IPS-18c (cell line): Measurements from ENCODE around the gene ZNF428.
"Not testable (repeated sequence)": the region's sequence is repeated elsewhere in the genome, so short reads cannot be mapped to it uniquely, and the experiment has no call there.

Source experiments
- H3K4me3 ChIP-seq: 2 replicates; pipeline ENCODE4 v1.7.0; 2013; ENCODE audit warnings: low read depth, mild to moderate bottlenecking, low read length, moderate library complexity; ENCODE audit not compliant: insufficient read depth
- H3K9me3 ChIP-seq: one replicate; pipeline ENCODE4 v1.6.1; 2013; ENCODE audit warnings: mild to moderate bottlenecking, low read length, moderate library complexity; ENCODE audit not compliant: control insufficient read depth, insufficient read depth

ZNF428 gene

DNA sequence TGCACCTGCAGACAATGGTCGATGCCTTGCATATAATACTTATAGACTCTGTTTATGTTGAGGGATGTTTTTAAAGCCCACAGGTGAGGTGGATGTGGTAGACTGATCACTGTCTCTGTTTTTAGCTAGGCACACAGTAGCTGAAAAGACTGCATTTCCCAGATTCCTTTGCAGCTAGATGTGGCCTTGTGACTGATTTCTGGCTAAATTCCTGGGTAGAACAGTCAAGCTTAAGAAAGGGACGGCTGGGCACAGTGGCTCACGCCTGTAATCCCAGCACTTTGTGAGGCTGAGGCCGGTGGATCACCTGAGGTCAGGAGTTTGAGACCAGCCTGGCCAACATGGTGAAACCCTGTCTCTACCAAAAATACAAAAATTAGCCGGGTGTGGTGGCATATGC lies 19.1 kb downstream of the ZNF428 start:
- H3K9me3 ChIP-seq, H3K4me3 ChIP-seq: not testable (repeated sequence)

GRCh38 chr19:43599635-43600295 lies 19.7 kb downstream of the ZNF428 start:
- H3K4me3 ChIP-seq = no peak overlapping the region
- H3K9me3 ChIP-seq = no peaks in the 10 kb centered on the region

- Histone ChIP-seq H3K4me3 (no peak overlapping the region), H3K9me3 (no peaks in the 10 kb centered on the region)
These were observed 20.8 kb downstream of the ZNF428 start for GRCh38 chr19:43598445-43599240.

- H3K4me3 ChIP-seq = peak overlapping the region; percentile 80; the same call in 1 of the 2 replicates
- no peaks in the 10 kb centered on the region for H3K9me3 ChIP-seq
These were observed 21.6 kb downstream of the ZNF428 start for GRCh38 chr19:43597876-43598275.

DNA sequence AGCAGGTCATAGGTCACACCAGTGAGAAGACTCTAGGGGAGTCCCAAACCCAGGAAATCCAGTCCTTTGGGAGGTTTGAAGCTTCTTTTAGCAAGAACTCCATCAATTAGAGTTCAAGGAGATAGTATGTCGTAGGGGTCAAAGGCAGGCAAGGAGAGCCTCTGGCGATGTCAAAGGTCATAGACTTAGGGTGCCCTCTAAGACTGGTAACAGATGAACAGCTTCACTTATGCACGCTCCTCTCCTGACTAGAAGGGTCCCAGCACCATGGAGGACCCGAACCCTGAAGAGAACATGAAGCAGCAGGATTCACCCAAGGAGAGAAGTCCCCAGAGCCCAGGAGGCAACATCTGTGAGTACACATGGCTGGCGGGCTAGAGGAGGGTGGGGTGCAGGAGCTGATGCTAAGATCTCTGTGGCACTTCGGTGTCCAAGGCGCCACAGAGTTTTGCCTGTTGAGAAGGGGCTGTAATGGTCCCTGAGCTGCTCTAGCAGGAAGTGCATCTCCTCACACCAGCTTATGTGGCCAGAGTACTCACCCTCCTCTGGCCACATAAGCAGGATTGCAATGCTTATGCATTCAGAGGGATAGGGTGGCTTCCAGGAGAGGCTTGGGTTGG lies 22.5 kb downstream of the ZNF428 start:
- Histone ChIP-seq H3K9me3 (no peaks in the 10 kb centered on the region), H3K4me3 (peak overlapping the region; percentile 80)

- Histone ChIP-seq H3K9me3 (no peaks in the 10 kb centered on the region), H3K4me3 (peak within 1 kb of the TSS; percentile 80)
These were observed 23.2 kb downstream of the ZNF428 start, which contains the start of the genes IRGQ and ZNF576 for GRCh38 chr19:43595999-43596841. Gene IRGQ, minus strand, starts transcription at chr19:43596134. Its CDS starts 796 bp downstream, at chr19:43595338. Gene ZNF576, plus strand, starts transcription at chr19:43596595. Its CDS starts 514 bp downstream, at chr19:43597109.

DNA sequence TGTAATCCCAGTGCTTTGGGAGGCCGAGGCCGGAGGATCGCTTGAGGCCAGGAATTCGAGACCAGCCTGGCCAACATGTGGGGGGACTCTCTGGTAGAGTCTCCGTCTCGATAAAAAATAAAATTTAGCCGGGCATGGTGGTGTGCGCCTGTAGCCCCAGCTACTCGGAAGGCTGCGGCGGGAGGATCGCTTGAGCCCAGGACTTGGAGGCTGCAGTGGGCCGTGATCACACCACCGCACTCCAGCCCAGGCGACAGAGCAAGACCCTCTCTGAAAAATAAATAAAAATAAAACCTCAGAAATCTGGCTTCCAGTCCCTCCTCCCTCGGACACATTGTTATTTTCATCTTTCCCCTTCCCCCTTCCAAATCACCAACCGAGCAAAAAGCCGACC lies 23.8 kb downstream of the ZNF428 start:
- Histone ChIP-seq H3K4me3 (peak overlapping the region; percentile 71), H3K9me3 (no peaks in the 10 kb centered on the region)

GRCh38 chr19:43594710-43595604 lies 24.5 kb downstream of the ZNF428 start:
- Histone ChIP-seq H3K4me3 (peak overlapping the region; percentile 71), H3K9me3 (no peaks in the 10 kb centered on the region)

GRCh38 chr19:43594081-43594697 lies 25.2 kb downstream of the ZNF428 start:
- Histone ChIP-seq H3K4me3 (no peak overlapping the region), H3K9me3 (no peaks in the 10 kb centered on the region)

DNA sequence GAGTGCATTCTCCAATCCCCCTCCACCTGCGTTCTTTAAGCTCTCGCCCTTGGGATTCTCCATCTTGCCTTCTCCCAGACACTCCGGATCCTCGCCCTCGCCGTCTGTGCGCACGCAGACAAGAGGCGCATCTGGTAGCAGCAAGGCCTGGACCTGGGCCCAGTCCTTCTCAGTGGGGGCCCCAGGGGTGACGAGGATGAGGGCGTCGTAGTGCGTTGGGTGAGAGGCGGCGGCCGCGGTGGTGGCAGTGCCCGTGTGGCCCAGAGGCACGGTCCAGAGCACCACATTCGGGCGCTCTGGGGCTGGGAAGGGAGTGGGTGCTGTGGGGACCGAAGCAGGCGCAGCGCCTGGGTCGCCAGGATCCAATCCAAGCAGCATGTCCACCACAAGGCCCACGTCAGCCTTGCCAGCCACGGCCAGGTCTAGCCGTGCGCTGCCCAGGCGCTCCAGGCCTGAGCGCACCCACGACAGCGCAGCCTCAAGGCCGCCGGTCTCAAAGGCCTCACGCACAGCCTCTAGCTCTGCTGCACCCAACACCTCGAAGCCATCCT lies 26.6 kb downstream of the ZNF428 start:
- no peak overlapping the region for H3K4me3 ChIP-seq
- no peaks in the 10 kb centered on the region for H3K9me3 ChIP-seq

- Histone ChIP-seq H3K9me3 (no peaks in the 10 kb centered on the region), H3K4me3 (no peak overlapping the region)
These were observed 27.3 kb downstream of the ZNF428 start for GRCh38 chr19:43591904-43592772.

DNA sequence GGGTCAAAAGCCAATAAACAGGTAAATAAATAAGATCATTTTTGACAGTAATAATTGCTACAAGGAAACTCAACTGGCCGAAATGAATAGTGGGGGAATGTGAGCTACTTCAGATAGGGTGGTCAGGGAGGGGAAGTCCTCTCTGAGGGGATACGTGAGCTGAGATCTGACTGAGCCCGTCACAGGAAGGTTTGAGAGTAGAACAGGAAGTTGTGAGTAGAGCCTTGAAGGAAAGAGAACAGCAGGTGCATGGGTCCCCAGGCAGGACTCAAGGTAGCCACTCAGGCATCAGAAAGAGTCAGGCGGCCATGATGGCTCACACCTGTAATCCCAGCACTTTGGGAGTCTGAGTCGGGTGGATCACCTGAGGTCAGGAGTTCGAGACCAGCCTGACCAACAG lies 29.8 kb downstream of the ZNF428 start:
- Histone ChIP-seq H3K9me3 (no peaks in the 10 kb centered on the region), H3K4me3 (no peak overlapping the region)

- H3K9me3 ChIP-seq = no peaks in the 10 kb centered on the region
- no peak overlapping the region for H3K4me3 ChIP-seq
These were observed 30.2 kb downstream of the ZNF428 start for GRCh38 chr19:43589277-43589676.

GRCh38 chr19:43587029-43587428 lies 32.4 kb downstream of the ZNF428 start:
- not testable (repeated sequence) for H3K4me3 ChIP-seq, H3K9me3 ChIP-seq

GRCh38 chr19:43586346-43586745 lies 33.1 kb downstream of the ZNF428 start:
- no peaks in the 10 kb centered on the region for H3K9me3 ChIP-seq

More at GRCh38 chr19:43586346-43586745, 33.1 kb downstream of the ZNF428 start:
- no peak overlapping the region for H3K4me3 ChIP-seq
